DOHH2 (cell line): Measurements from ENCODE around the gene DOK7.

Source experiments
- CTCF ChIP-seq: fragments of 200-600 bp; sonication (generic); IDR thresholded peaks from one replicate; pipeline ENCODE4 v1.5.1; 2014; ENCODE audit warnings: antibody characterized with exemption, mild to moderate bottlenecking, low read depth, low read length; ENCODE audit not compliant: poor library complexity, severe bottlenecking
- EZH2phosphoT487 ChIP-seq: fragments of 200-600 bp; sonication (generic); IDR thresholded peaks from 2 replicates; pipeline ENCODE4 v1.6.1; 2017; ENCODE audit warnings: borderline replicate concordance, mild to moderate bottlenecking, antibody characterized with exemption, low read length, moderate library complexity, mixed read lengths

- TF ChIP-seq CTCF (no peak), EZH2phosphoT487 (no peak)
Measured at GRCh38 chr4:3515646-3516045, 52.5 kb downstream of the DOK7 start.
